SK-N-SH (cell line): ENCODE measurements around the gene FRAS1. TPM values are rescaled to one million over a fixed set of nuclear protein-coding genes. Genes with fewer than 3 reads are reported as not detected.

Experiments
- CTCF ChIA-PET: fragments of 300-600, 350-600 bp; formaldehyde crosslinking; extraction: SDS; loops from one replicate; lab custom pipeline; 2021; lab: Yijun Ruan, JAX
- POLR2A ChIA-PET: fragments of 350-600 bp; sonication (Branson Sonifier 250); formaldehyde crosslinking; extraction: SDS; loops from one replicate; lab custom pipeline; 2020; ENCODE audit warnings: antibody characterized with exemption, inconsistent platforms; lab: Yijun Ruan, JAX
- DNase-seq: peaks from one replicate; pipeline ENCODE4 v3.0.0; 2012
- H2AFZ ChIP-seq: fragments of 200-600 bp; sonication (generic); 2 replicates; pipeline ENCODE4 v1.8.1; 2016; ENCODE audit warnings: antibody characterized with exemption, mild to moderate bottlenecking, low read depth
- H3F3A ChIP-seq: fragments of 200-600 bp; sonication (generic); replicated peaks from 2 replicates; pipeline ENCODE3; 2016; ENCODE audit warnings: antibody characterized with exemption, mild to moderate bottlenecking; ENCODE audit not compliant: insufficient read depth
- H3K27ac ChIP-seq, 2 experiments: fragments of 200-500 bp in 1 of 2; fragments of 200-600 bp in 1 of 2; sonication (Bioruptor generic) in 1 of 2; sonication (generic), shearing (Covaris generic) in 1 of 2; 2 replicates each; pipeline versions ENCODE4 v1.5.1 to v1.6.1; 2014 to 2016; ENCODE audit warnings: low read depth in 2 of 2, inconsistent platforms in 1 of 2, low read length in 1 of 2, mild to moderate bottlenecking in 1 of 2, mixed read lengths in 1 of 2
- H3K27me3 ChIP-seq: fragments of 200-600 bp; sonication (generic), shearing (Covaris generic); 2 replicates; pipeline ENCODE4 v1.6.1; 2016; ENCODE audit warnings: mixed run types; ENCODE audit not compliant: insufficient read depth
- H3K36me3 ChIP-seq, 2 experiments: fragments of 200-500 bp in 1 of 2; fragments of 200-600 bp in 1 of 2; sonication (Bioruptor generic) in 1 of 2; sonication (generic) in 1 of 2; replicated peaks in 1 of 2; 2 replicates each; pipeline versions ENCODE3 to v1.5.1; 2014 to 2016; ENCODE audit warnings: low read length in 1 of 2, mild to moderate bottlenecking in 1 of 2; ENCODE audit not compliant: insufficient read depth in 2 of 2, control insufficient read depth in 1 of 2
- H3K4me1 ChIP-seq, 2 experiments: fragments of 200-500 bp in 1 of 2; fragments of 200-600 bp in 1 of 2; sonication (Bioruptor generic) in 1 of 2; sonication (generic), shearing (Covaris generic) in 1 of 2; 2 replicates each; pipeline versions ENCODE4 v1.5.1 to v1.6.1; 2014 to 2016; ENCODE audit warnings: low read depth in 1 of 2, low read length in 1 of 2, mixed run types in 1 of 2; ENCODE audit not compliant: insufficient read depth in 2 of 2, control insufficient read depth in 1 of 2
- H3K4me2 ChIP-seq: fragments of 200-600 bp; sonication (generic), shearing (Covaris generic); 2 replicates; pipeline ENCODE4 v1.6.1; 2017; ENCODE audit warnings: mixed run types
- H3K4me3 ChIP-seq, 2 experiments: fragments of 200-500 bp in 1 of 2; fragments of 200-600 bp in 1 of 2; sonication (Bioruptor generic) in 1 of 2; sonication (generic), shearing (Covaris generic) in 1 of 2; 2 replicates each; pipeline versions ENCODE4 v1.5.1 to v1.8.1; 2014 to 2016; ENCODE audit warnings: low read depth in 2 of 2, inconsistent platforms in 1 of 2, low read length in 1 of 2, mild to moderate bottlenecking in 1 of 2, mixed read lengths in 1 of 2, moderate library complexity in 1 of 2
- H3K79me2 ChIP-seq: fragments of 200-600 bp; sonication (generic); 2 replicates; pipeline ENCODE4 v1.8.1; 2017; ENCODE audit warnings: mild to moderate bottlenecking; ENCODE audit not compliant: insufficient read depth
- H3K9ac ChIP-seq: fragments of 200-600 bp; sonication (generic); 2 replicates; pipeline ENCODE4 v1.6.1; 2017; ENCODE audit warnings: mixed run types
- H3K9me2 ChIP-seq: fragments of 200-600 bp; sonication (generic); 2 replicates; pipeline ENCODE4 v1.6.1; 2017; ENCODE audit warnings: mixed run types
- H3K9me3 ChIP-seq: fragments of 200-600 bp; sonication (generic); 2 replicates; pipeline ENCODE4 v1.6.1; 2017; ENCODE audit warnings: mixed run types, mild to moderate bottlenecking, moderate library complexity
- H4K20me1 ChIP-seq: fragments of 200-600 bp; sonication (generic); 2 replicates; pipeline ENCODE4 v1.6.1; 2017; ENCODE audit warnings: mild to moderate bottlenecking, mixed run types; ENCODE audit not compliant: insufficient read depth
- CHD2 ChIP-seq: fragments of 150-350 bp; IDR thresholded peaks from 2 replicates; pipeline ENCODE4 v1.6.1; 2018; ENCODE audit warnings: low read length; ENCODE audit not compliant: partially characterized antibody
- EP300 ChIP-seq, 2 experiments: IDR thresholded peaks; 2 replicates each; pipeline versions ENCODE4 v1.4.0 to v1.6.1; 2012; ENCODE audit warnings: borderline replicate concordance in 1 of 2, low read depth in 1 of 2, low read length in 1 of 2
- EZH2phosphoT487 ChIP-seq: fragments of 200-600 bp; sonication (generic); IDR thresholded peaks from 2 replicates; pipeline ENCODE4 v1.6.1; 2017; ENCODE audit warnings: low read depth, mixed run types, mild to moderate bottlenecking, antibody characterized with exemption, moderate library complexity, borderline replicate concordance
- FOSL2 ChIP-seq: IDR thresholded peaks from 2 replicates; pipeline ENCODE4 v1.4.0; 2012; ENCODE audit warnings: low read depth, mild to moderate bottlenecking, moderate library complexity, borderline replicate concordance
- GABPA ChIP-seq: IDR thresholded peaks from 2 replicates; pipeline ENCODE4 v1.4.0; 2012; ENCODE audit warnings: low read depth, mild to moderate bottlenecking
- GATA2 ChIP-seq: sonication (generic); formaldehyde crosslinking; IDR thresholded peaks from 2 replicates; pipeline ENCODE4 v1.5.0; 2020; ENCODE audit warnings: mild to moderate bottlenecking, missing genetic modification reagents
- IRF3 ChIP-seq: fragments of 150-350 bp; IDR thresholded peaks from 2 replicates; pipeline ENCODE4 v1.6.1; 2016; ENCODE audit warnings: mild to moderate bottlenecking, low read depth, low read length
- MEF2A ChIP-seq: IDR thresholded peaks from 2 replicates; pipeline ENCODE4 v1.4.0; 2012; ENCODE audit warnings: low read depth, borderline replicate concordance
- NRF1 ChIP-seq: IDR thresholded peaks from 2 replicates; pipeline ENCODE4 v1.6.1; 2012; ENCODE audit warnings: low read depth, mild to moderate bottlenecking, low read length
- RAD21 ChIP-seq: IDR thresholded peaks from 2 replicates; pipeline ENCODE4 v1.6.1; 2012; ENCODE audit warnings: mild to moderate bottlenecking, low read length
- SIN3A ChIP-seq: IDR thresholded peaks from 2 replicates; pipeline ENCODE4 v1.6.1; 2012; ENCODE audit warnings: low read depth, mild to moderate bottlenecking, low read length, moderate library complexity, borderline replicate concordance
- TAF1 ChIP-seq: IDR thresholded peaks from 2 replicates; pipeline ENCODE4 v1.6.1; 2012; ENCODE audit warnings: low read depth, mild to moderate bottlenecking, low read length, moderate library complexity, borderline replicate concordance
- TEAD4 ChIP-seq: IDR thresholded peaks from 2 replicates; pipeline ENCODE4 v1.4.0; 2012; ENCODE audit warnings: mild to moderate bottlenecking, borderline replicate concordance; ENCODE audit not compliant: insufficient read depth
- USF2 ChIP-seq: fragments of 150-350 bp; IDR thresholded peaks from 2 replicates; pipeline ENCODE4 v1.6.1; 2017; ENCODE audit warnings: antibody characterized with exemption, low read length, low read depth, borderline replicate concordance
- WGBS: methylation state at CpG from one replicate; pipeline ENCODE4 v1.1.6; 2017; ENCODE audit warnings: low lambda C conversion rate; 5-methylcytosine and 5-hydroxymethylcytosine counted together
- polyA plus RNA-seq, 3 experiments: library from polyadenylated mRNA; depleted of rRNA; stranded (reverse); fragments of >200 nt; gene quantifications; 2 replicates each; pipeline ENCODE4 v1.2.3, GENCODE V29; 2012
- TF ChIP-seq, protein P1 (sequence below): IDR thresholded peaks from 2 replicates; pipeline ENCODE4 v1.6.1; 2012; ENCODE audit warnings: mild to moderate bottlenecking, low read depth, low read length, moderate library complexity
- TF ChIP-seq, protein P2 (sequence below): fragments of 200-600 bp; sonication (generic); IDR thresholded peaks from 2 replicates; pipeline ENCODE4 v1.6.1; 2017; ENCODE audit warnings: antibody characterized with exemption, mild to moderate bottlenecking, moderate library complexity
- TF ChIP-seq, protein P3 (sequence below): IDR thresholded peaks from 2 replicates; pipeline ENCODE4 v1.4.0; 2012; ENCODE audit warnings: low read depth, borderline replicate concordance

FRAS1 gene
- polyA plus RNA-seq, 1 of the 3 experiments (the other 2 are of a cell fraction) = 8.3 TPM

- TF ChIP-seq, protein P1, sequence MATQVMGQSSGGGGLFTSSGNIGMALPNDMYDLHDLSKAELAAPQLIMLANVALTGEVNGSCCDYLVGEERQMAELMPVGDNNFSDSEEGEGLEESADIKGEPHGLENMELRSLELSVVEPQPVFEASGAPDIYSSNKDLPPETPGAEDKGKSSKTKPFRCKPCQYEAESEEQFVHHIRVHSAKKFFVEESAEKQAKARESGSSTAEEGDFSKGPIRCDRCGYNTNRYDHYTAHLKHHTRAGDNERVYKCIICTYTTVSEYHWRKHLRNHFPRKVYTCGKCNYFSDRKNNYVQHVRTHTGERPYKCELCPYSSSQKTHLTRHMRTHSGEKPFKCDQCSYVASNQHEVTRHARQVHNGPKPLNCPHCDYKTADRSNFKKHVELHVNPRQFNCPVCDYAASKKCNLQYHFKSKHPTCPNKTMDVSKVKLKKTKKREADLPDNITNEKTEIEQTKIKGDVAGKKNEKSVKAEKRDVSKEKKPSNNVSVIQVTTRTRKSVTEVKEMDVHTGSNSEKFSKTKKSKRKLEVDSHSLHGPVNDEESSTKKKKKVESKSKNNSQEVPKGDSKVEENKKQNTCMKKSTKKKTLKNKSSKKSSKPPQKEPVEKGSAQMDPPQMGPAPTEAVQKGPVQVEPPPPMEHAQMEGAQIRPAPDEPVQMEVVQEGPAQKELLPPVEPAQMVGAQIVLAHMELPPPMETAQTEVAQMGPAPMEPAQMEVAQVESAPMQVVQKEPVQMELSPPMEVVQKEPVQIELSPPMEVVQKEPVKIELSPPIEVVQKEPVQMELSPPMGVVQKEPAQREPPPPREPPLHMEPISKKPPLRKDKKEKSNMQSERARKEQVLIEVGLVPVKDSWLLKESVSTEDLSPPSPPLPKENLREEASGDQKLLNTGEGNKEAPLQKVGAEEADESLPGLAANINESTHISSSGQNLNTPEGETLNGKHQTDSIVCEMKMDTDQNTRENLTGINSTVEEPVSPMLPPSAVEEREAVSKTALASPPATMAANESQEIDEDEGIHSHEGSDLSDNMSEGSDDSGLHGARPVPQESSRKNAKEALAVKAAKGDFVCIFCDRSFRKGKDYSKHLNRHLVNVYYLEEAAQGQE = no peak
These were observed 80.4 kb downstream of the FRAS1 start (continued) for GRCh38 chr4:78137532-78137931.

DNA sequence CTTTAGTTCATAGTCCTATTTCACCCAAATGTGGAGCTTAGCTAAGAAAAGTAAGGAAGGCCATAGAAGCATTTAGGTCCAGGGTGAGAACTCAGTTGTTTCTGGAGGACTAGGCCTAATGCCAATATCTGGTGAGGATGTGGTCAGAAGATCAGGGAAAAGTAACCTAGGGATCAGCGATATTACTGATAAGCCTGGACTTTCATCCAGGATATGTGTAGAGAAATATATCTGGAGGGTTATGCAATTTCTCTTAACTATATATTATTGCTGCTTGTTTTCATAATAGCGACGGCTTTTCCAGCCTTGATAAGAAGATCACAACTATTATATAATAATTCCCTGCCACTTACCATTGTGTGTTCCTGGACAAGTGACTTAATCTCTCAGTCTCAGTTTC lies 81.1 kb downstream of the FRAS1 start:
- no peak overlapping the region for H3K4me2 ChIP-seq
- no peaks in the 10 kb centered on the region for H3F3A ChIP-seq
- no peak overlapping the region for H2AFZ ChIP-seq
- ChIA-PET POLR2A (no interaction called here), CTCF (interaction anchor here (0.6 to 1.2 kb wide), 2 partner anchors 17 to 706 kb away, joined by 3 read pairs; no protein-coding TSS in a partner anchor)
- no peak overlapping the region for H3K4me3 ChIP-seq
- no peak overlapping the region for H3K27ac ChIP-seq
- DNase-seq = no peak
- H3K9me2 ChIP-seq = no peaks in the 10 kb centered on the region
- H3K4me1 ChIP-seq = no peaks in the 10 kb centered on the region; a peak in 2 of 4 replicates
- 0 out of 2 replicates have a peak, but pooled peaks cover 4% of the 10 kb centered on the region for H3K9me3 ChIP-seq
- no peak overlapping the region for H3K9ac ChIP-seq
- TF ChIP-seq FOSL2 (no peak), EZH2phosphoT487 (no peak), USF2 (no peak), RAD21 (no peak), TEAD4 (no peak), CHD2 (no peak), EP300 (IDR thresholded peaks at IDR 0.05; ENCODE audit: borderline replicate concordance in 1 of 2, low read depth in 1 of 2, low read length in 1 of 2) (no peak), NRF1 (no peak), SIN3A (no peak), MEF2A (no peak), IRF3 (no peak), GATA2 (CRISPR knock-in tag) (no peak), TAF1 (no peak), GABPA (no peak)
- TF ChIP-seq, protein P2, sequence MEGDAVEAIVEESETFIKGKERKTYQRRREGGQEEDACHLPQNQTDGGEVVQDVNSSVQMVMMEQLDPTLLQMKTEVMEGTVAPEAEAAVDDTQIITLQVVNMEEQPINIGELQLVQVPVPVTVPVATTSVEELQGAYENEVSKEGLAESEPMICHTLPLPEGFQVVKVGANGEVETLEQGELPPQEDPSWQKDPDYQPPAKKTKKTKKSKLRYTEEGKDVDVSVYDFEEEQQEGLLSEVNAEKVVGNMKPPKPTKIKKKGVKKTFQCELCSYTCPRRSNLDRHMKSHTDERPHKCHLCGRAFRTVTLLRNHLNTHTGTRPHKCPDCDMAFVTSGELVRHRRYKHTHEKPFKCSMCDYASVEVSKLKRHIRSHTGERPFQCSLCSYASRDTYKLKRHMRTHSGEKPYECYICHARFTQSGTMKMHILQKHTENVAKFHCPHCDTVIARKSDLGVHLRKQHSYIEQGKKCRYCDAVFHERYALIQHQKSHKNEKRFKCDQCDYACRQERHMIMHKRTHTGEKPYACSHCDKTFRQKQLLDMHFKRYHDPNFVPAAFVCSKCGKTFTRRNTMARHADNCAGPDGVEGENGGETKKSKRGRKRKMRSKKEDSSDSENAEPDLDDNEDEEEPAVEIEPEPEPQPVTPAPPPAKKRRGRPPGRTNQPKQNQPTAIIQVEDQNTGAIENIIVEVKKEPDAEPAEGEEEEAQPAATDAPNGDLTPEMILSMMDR = no peak
- TF ChIP-seq, protein P3, sequence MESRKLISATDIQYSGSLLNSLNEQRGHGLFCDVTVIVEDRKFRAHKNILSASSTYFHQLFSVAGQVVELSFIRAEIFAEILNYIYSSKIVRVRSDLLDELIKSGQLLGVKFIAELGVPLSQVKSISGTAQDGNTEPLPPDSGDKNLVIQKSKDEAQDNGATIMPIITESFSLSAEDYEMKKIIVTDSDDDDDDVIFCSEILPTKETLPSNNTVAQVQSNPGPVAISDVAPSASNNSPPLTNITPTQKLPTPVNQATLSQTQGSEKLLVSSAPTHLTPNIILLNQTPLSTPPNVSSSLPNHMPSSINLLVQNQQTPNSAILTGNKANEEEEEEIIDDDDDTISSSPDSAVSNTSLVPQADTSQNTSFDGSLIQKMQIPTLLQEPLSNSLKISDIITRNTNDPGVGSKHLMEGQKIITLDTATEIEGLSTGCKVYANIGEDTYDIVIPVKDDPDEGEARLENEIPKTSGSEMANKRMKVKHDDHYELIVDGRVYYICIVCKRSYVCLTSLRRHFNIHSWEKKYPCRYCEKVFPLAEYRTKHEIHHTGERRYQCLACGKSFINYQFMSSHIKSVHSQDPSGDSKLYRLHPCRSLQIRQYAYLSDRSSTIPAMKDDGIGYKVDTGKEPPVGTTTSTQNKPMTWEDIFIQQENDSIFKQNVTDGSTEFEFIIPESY = no peak
- H4K20me1 ChIP-seq = no peaks in the 10 kb centered on the region
- no peaks in the 10 kb centered on the region for H3K36me3 ChIP-seq
- no peaks in the 10 kb centered on the region for H3K79me2 ChIP-seq
- H3K27me3 ChIP-seq = no peaks in the 10 kb centered on the region
- WGBS = 95% methylated on average over 3 of the region's 3 CpGs
